GM21619 (cell line): ENCODE data around the gene KCNIP1.

ENCODE experiments used
- ATAC-seq: cut with Tn5 transposase; IDR thresholded peaks from one replicate; pipeline ENCODE4 v1.9.1; 2021; ENCODE audit not compliant: unreplicated experiment

Gene KCNIP1

DNA sequence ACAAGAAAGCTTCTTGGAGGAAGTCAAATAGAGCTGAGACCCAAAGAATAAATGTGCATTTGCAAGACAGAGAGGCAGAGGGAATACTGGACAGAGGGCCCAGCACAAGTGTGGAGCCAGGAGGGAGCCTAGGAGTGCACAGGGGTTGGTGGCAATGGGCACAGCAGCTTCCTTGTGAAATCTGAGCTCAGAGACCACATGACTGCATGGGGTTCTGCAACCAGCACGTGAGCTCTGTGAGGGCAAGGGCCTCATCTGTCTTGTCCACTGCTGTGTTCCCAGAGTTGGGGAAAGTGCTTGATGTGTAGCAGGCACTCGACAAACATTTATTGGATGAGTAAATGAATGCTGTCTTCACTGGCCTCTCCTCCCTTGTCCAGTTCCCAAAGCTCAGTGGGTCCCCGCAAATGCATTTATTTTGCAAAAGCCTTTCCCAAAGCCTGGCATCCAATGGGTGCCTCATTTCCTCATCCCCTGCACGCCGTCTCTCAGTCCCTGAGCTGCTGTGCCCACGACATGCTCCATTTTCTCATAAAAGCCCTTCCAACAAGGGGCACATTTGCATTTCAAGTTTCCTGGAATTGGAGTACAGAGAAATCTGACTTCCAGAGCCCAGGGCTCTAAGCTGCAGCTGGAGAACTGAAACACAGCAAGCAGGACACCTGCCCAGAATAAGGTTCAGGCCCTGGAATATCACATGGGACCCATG lies 58.5 kb downstream of the KCNIP1 start:
- no peak for ATAC-seq

DNA sequence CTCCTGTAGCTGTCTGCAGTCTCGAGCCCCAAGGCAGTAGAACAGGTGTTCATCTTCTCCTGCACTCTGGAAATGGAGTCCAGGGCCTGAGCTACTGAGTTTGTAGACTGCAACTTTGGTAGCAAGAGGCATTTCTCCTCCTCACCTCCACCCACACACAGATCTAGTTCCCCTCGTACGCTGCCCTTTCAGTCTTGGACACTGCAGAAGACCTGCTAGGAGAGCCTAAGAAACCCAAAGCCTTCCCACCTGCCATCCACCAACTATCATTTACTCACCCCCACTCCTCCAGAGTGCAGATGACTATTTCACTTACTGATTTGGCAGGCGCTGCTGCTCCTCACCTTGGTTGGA lies 59.0 kb downstream of the KCNIP1 start:
- ATAC-seq, result no peak

DNA sequence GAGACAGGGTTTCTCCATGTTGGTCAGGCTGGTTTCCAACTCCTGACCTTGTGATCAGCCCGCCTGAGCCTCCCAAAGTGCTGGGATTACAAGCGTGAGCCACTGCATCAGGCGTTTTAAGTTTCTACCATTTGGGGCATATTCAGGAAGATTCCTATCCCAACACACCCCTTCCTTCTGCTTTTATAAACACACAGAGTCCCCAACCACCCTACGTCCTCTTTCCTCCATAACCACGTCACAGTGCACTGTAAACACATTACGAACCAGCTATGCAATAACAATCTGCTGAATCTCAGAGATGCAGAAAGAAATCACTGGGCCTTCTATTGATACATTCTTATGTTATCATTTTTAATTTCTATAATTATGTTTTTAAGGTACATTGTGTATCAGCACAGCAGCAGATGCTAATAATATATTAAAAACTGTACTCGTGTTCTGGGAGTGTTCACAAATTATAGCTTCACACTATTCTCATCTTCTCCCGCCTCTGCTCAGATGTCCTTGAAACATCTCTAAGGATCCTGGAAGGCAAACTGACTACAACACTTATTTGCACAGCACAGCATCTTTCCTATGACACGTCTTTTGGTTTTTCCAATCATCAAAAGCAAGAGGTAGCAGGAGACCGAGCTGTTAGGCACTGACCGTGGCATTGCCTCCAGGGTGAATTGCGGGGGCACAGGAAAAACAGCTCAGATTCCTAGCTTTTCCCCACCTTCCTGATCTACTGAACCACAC lies 60.2 kb downstream of the KCNIP1 start:
- no peak for ATAC-seq

DNA sequence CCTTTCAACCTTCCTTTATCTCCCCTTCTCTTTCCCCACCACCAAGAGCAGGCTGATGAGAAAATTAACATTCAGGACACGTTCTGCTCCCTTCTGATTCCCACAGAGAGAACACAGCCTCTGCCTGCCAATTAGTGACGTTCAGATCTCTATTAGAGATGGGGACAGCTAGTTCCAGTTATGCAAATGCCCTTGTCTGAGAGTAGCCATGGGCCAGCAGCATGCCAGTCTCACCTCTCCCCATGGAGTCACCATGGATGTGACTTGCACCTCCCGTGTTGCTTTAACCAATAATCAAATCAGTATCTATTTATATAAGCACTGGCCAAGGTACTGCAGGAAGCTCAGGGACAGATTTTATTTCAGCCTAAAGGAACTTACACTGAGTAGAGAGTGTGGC lies 61.3 kb downstream of the KCNIP1 start:
- no peak for ATAC-seq

DNA sequence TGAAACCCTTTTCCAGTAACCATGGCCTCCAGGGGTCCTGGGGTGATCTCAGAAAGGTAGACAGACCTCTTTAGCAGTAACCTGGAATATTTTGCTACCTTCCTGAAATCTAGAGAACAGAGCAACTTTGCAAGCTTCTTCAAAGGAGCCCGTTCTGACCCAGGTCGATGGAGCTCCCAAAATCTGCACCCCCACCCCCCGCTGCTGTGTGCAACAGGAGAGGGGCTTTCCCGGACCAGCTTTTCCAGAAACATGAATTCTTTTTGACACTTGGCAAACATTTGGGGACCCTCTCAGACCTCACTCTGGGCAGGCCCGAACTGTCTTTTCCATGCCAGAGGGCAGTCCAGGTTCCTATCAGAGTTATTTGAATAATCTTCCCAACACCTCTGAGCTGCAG lies 65.3 kb downstream of the KCNIP1 start:
- ATAC-seq, result no peak

DNA sequence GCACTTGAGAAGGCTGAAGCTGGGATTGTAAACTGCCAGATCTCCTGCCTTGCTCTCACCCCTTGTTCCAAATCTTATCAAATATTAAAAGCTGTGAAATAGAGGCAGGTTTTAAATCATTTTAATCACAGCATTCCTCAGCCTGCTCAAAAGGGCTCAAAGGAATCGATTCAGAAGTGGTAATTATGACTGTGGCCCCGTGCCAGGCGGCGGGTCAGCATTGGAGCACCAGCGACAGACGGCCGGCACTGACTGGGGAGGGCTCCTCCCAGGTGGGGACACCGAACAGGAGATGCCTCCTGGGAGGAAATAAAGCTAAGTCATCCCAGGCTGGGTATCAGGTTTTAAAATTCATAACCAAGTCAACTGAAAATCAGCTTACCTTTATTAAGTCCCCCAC lies 66.7 kb downstream of the KCNIP1 start:
- ATAC-seq, result no peak

DNA sequence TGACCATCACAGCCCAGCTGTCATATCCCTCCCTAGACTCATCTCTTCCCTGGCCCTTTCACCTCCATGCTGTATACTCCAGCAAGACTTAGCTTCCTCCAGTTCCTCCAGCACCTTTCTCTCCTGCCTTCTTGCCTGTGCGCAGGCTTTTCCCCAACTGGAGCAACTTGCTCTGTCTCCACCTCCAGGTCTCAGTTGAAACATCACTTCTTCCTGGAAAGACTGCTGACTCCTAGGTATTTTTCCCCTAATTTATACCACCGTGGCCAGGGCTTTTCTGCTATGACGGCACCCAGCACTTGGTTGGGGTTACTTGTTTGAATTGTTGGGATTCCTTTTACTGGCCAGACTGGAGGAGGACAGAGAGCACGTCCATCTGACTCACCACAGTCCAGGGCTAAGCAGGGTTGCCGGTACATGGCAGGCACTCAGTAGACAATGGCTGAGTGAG lies 67.5 kb downstream of the KCNIP1 start:
- no peak for ATAC-seq

DNA sequence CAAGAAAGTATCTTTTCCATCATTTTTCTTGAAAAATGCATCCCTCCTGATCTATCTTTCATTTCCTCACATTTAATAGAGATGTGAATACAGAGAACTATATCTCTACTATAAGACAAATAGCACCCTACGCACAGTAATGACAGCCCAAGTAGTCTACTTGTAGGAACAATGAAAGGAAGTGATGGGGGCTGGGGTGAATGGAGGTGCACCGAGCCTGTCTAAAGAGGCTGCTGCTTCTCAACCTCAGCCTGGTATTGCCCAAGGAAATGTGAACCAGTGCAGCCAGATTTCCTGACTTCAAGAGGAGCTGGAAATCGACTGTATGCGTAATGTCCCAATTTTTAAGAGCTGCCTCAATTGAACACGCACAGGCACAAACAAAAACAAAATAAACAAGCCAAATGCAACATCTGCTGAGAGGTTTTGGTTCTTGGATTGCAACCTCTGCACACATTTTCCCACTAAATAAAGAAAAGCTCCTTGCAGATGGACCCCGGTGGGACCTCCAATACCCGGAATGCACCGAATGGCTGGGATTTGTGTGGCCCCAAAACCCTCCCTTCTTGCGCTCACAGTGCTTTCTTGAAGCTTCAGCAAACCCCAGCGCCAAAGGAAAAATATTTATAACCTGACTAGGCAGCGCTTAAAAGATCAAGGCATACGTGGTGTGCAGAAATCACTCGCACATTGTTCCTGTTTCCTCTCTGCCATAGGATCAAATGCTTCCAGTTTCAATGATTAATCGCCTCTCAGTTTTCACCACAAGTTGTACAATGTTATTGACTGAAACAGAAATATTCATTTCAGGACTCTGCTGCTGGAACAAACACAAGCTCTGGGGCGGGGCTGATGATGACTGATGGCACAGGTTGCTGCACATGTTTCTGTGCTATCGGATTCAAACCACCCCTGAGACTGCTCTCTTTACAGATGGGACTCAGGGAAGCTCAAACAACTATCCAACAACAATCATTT lies 68.3 kb downstream of the KCNIP1 start:
- ATAC-seq, result peak; percentile 89

DNA sequence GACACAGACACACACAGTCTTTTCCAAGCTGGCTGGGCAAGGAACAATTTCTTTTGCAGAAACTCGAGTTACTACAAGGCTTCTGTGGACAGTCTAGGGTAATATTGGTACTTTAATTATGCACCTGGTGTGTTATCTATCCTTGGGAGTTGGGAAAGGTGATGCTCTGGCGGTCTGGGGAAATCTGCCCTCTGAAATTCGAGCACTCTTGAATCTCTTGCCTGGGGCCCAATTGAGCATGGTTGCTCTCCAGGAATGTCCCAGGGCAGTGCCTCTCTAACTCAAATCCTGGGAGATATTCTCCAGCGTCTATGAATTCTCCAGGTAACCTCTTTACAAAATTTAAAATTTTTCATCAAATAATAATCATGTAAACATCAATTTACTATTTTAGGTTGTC lies 69.3 kb downstream of the KCNIP1 start:
- no peak for ATAC-seq

DNA sequence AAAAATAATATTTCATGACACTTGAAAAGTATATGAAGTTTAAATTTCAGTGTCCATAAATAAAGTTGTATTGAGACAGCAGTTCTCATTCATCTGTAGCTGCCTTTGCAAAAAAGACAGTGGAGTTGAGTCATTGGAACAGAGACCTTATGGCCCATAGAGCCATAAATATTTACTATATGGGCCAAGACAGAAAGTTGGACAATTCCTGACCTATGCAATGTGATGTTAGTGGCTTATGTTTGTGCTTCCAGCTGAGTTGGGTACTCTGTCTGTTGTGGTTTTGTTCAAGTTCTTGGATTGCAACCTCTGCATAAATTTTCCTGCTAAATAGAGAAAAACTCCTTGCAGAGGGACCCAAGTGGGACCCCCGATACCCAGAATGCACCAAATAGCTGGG lies 69.8 kb downstream of the KCNIP1 start:
- no peak for ATAC-seq

DNA sequence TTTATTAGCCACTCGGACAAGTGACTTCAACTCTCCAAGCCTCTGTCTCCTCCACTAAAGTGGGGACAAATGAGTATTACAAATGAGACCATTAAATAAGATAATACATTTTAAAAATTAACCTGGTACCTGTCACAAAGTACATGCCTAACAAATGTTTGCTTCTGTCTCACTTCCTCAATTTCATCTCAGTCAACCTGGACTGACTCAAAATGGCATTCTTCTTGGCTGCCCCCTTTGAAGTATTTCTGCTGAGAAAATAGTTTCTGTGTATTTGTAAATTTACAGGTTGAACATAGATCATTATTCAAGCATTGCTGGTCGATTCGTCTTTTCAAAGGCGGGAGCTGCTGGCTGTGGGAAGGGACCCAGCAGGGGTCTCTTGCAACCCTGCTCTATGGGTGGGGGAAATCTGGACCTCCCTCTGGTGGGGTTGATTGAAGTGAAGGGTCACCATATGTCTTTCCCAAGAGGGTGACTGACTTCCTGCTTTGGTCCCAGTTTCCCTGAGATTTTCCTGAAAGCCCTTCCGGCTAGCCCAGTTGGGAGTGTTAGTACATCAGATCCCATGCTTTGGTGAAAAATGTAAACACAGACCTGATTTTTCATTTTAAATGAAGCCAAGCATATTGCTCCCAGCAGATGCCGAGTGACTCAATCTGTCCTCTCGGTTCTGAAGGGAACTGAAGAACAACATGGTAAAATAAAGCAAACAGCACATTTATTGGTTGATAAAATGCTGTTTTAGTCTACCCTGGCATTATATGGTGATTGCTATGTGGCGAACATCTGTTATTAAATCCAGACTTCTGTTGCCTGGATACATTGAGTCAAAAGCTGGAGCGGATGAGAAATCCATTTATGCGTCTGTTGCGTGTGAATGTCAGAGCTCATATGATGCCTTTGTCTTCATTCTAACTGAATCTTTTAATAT lies 73.0 kb downstream of the KCNIP1 start:
- no peak for ATAC-seq

DNA sequence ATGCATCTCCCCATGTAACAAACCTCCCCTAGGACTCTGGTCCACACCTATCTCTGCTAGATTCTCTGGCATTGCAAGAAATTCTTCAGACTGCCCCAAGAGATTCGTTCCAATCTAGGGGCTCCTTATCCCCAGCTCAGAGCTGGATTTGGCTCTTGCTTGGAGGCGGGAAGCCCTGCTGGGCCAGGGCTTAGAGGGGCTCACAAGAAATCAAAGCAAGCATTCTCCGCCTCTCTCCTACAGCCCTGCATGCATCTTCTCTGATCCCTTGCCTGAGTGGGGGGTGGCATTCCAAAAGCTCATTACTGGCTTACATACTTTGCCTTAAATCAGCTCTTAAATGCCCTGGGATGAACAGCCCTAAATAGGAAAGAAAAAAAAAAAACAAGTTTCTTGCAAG lies 75.8 kb downstream of the KCNIP1 start:
- ATAC-seq, result no peak

DNA sequence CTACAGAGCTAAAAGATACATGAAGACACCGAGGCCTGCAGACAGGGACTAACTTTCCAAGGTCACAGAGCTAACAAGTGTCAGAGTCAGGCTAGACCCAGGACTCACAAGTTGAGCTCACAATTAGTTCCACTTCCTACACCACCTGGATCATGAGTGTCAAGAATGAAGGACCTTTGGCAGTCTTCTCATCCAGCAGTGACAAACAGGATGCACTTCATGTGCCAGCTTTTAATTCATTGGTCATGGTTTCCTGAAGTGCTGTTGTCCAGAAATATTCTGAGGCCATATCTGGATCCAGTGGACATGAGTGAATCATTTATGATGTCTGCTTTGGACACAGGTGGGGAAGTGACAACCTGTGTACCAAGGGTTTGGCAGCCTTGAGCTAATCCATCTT lies 77.4 kb downstream of the KCNIP1 start:
- no peak for ATAC-seq

DNA sequence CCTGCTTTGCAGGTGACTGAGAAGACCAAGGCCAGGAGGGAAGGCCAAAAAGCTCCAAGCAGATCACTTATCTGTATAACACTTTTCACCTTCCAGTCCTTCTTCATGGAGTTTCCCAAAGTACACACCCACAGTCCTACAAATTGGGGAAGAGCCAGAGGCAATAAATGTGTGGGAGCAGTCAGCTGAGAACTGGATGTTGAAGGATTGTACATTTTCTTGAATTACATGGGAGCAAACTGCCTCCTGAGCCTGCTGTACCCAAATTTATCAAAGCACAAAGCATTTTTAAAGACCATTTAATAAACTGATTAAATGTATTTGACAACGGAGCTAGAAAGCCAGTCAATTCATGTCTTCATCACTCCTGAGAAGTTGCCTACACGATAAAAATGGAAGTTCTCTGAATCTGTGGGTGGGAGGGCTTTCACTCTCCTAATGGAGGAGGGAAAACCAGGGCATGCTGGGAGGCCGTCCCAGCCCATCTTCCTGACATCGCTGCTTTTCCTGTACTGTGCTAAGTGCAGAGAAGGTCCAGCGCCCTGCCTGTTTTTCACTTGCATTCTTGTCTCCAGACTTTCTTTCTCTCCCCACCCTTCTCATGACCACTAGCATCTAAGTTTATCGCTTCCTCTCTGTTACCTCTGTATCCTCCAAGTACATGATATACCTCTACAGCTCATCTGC lies 79.0 kb downstream of the KCNIP1 start:
- no peak for ATAC-seq

DNA sequence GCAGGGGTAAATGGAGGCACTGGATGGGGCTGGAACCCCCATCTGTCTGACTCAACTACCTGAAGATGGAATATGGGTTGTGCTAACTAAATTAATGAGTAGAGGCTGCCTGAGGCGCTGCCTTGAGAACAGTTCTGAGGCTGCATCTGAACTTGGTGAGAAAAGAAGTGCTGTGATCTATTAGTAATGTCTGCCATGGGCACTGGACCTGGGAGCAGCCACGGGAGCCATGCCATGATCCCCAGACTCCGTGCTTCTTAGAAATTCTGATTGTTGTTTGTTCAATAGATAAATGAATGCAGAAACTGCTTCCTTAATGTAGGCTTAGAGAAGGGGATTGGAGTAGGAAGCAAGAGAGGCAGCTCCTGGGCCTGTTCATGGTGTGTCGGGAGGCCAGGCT lies 80.2 kb downstream of the KCNIP1 start:
- ATAC-seq, result no peak

DNA sequence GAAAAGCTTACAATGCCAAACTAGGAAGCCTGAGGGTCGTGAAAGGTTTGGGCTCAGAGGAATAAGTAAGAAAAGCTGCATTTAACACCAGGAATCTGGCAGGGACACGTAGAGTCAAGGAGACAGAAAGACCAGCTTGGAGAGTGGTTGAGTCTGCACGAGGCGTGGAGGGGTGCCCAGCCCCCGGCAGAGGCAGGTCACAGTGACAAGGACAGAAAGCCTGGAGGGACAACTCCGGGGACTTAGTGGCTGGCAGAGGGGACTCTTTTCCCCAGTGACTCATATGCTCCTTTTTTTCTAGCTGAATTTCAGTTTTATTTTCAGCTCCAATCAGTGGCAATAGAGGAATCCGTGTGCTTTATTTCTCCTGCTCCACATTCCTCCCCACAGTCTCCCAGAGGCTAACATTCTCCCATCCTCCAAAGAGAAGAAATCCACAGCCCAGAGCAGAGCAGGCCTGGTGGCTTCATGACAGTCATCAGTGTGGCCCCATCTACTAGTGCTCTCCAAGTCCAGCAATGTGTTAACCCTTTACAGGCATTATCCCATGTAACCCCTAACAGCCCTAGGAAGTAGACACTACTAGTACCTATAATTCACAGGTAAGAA lies 80.7 kb downstream of the KCNIP1 start:
- no peak for ATAC-seq

DNA sequence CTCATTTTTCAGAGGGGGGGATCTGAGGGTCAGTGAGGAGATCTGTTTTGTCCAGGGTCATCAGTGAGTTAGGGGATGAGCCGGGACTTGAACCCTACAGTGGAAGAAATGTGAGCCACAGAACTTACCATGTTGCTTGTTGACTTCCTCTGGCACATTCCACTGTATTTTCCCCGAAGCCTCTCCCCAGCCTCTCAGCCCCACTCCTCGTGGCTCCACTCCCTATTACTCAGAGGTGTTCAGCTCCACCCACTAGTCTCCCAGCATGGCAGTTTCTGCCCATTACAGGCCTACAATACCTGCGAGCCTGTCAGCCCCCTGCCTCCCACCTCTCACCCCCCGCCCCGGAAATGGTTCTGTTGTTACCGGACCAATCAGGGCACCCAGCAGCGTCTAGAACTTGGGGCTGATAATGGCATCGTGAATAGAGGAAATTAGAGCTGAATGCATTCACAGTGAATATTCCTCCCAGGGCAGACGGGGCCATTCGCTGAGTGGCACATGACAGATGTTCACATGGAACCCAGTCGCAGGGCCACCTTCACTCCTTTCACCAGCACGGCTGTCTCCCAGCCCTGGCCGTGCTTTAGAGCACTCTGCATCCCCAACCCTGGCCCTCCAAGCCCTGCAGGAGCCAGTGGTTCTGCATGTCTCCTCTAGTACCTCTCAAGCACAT lies 81.6 kb downstream of the KCNIP1 start:
- no peak for ATAC-seq

DNA sequence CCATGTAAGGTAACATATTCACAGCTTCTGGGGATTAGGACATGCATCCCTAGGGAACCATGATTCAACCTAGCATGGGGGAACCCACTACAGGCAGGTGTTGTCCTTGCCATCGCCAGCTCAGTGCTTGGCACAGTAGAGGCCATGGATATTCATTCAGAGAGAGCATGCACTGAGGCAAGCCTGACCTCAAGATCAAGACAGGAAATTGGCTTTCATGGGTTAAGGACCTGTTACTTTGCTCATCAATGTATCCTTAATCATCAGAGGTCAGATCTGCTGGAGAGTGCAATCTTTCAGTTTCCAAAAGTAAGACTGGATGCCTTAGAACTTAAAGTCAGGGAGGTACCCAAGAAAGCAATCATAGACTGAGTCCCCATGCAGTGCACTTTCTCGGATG lies 84.0 kb downstream of the KCNIP1 start:
- ATAC-seq, result no peak

DNA sequence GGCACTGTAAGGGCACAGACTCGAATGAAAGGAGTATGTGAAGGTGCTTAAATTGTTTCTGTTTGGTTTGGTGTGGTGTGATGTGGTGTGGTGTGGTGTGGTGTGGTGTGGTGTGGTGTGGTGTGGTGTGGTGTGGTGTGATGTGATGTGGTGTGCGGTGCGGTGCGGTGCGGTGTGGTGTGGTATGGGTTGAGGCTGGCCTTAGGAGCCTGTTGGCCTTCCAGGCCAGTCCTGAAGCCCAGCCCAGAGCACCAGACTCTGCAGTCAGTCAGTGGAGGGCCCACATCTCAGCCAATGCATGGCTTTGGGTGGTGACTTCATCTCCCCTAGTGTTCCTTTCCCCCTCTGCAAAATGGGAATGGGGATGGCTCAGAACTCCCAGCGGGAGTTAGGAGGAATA lies 85.8 kb downstream of the KCNIP1 start:
- no peak for ATAC-seq
